Adipose tissue (tissue), 3 donors: Measurements from ENCODE around the gene CADM2. TPM values are rescaled to one million over a fixed set of nuclear protein-coding genes. Genes with fewer than 3 reads are reported as not detected.

Experiments
- H3K27ac ChIP-seq: one replicate; pipeline ENCODE4 v1.5.1; 2013; ENCODE audit warnings: low read depth, low read length
- WGBS, 3 donors: extraction: QIAGEN DNeasy Blood & Tissue Kit; methylation state at CpG; one replicate each; pipeline ENCODE4 v1.1.7; 2013; 5-methylcytosine and 5-hydroxymethylcytosine counted together
- polyA plus RNA-seq, 3 donors: library from polyadenylated mRNA; stranded (reverse); fragments of 200-250 nt; gene quantifications; one replicate each; pipeline ENCODE4 v1.2.3, GENCODE V29; 2013
- donor health status: healthy with polysubstance abuse.
- donor health status: Bipolar disorder and iron deficiency.
- donor health status: healthy.

The CADM2 gene
- polyA plus RNA-seq, 3 donors, result 0.22 to 2.5 (median 0.34) TPM

DNA sequence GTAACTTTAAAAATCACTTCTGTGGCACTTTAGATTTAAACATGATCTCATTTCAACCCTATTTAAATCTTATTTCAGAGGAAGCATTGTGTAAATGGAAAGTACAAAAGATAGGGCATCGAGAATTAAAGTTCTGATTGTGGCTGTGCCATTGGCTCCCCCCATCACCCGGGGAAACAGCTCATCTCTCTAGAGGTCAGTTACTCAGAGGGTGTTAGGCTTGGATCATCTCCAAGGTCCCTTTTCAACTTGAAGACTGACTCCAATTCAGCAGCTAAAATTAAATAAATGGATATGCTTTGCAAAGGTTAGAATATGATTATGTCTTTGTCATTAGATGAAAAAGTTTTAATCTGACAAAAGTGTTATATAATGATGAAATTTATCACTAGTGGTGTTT lies 20.1 kb downstream of the CADM2 start:
- 57 to 79% (median 71%) methylated on average over 2 of the region's 2 CpGs for WGBS, 3 donors
- no peak overlapping the region for H3K27ac ChIP-seq

- H3K27ac ChIP-seq, result no peak overlapping the region
- 9 to 42% (median 27%) methylated on average over 3 of the region's 3 CpGs for WGBS, 3 donors
These were observed 21.2 kb downstream of the CADM2 start for GRCh38 chr3:84980011-84980410.

GRCh38 chr3:84980456-84980855 lies 21.7 kb downstream of the CADM2 start:
- no peak overlapping the region for H3K27ac ChIP-seq
- 52 to 68% (median 61%) methylated on average over 2 of the region's 2 CpGs for WGBS, 3 donors

DNA sequence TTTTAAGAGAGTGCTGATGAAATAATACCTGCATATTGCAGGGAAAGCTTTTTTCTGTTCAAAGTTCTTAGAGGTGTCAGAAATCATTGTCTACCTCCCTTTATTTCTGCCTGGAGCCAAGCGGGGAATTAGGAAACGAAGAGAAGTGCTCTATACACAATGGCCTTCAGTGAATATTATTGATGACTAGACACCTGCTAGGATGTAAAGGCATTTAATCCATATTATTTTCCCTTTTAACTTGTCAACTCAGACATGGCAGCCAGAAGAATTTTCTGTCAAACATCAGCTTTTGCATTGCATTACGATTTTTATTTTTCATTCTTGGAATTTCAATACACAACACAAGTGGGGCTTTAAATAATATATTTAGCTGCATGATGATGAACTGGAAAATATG lies 24.7 kb downstream of the CADM2 start:
- whole genome bisulfite sequencing, 3 donors, result 74 to 89% (median 88%) methylated on average over 3 of the region's 3 CpGs
- no peak overlapping the region for H3K27ac ChIP-seq

- no peak overlapping the region for H3K27ac ChIP-seq
These were observed 25.6 kb downstream of the CADM2 start for GRCh38 chr3:84984429-84984828.

- H3K27ac ChIP-seq, result no peak overlapping the region
- 70 to 86% (median 77%) methylated on average over 1 of the region's 1 CpG for WGBS, 3 donors
These were observed 27.0 kb downstream of the CADM2 start for GRCh38 chr3:84985795-84986194.

DNA sequence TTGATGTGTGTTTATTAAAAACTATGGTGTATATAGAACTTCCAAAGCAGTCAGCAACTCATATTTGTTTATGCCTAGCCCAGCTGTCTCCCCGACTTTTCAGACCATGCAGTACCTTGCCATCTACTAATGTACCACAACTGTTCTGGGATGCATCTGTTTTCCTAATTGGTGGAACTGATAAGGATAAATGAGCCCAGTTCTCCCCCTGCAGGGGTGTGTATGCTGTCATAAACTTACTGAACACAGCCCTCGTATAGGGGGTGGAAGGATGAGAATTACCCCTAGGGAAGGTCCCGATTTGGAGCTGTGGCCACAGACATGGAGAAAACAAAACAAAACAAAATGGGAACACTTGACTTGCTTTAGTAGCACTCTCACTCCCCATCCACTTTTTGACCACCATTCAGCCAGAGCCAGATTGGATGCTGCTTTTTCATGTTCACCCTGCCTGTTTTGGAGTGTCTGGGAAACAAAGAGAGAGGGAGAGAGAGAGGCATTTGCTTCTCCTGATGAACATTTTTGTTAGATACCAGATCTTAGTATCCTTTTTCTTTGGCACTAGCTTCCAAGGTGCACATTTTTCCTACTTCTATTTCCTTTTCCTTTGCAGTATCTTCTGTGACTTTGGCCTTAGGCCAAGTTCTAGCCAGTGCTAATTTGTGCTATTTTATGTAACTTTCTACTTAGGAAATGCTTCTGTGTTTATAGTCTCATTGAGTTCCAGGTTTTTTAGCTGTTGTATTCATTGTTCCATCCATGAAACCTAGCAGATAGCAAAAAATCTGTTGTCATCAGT lies 29.1 kb downstream of the CADM2 start:
- WGBS, 3 donors, result 61 to 64% (median 61%) methylated on average over 3 of the region's 3 CpGs
- H3K27ac ChIP-seq, result no peak overlapping the region

GRCh38 chr3:84989102-84989501 lies 30.3 kb downstream of the CADM2 start:
- no peak overlapping the region for H3K27ac ChIP-seq

DNA sequence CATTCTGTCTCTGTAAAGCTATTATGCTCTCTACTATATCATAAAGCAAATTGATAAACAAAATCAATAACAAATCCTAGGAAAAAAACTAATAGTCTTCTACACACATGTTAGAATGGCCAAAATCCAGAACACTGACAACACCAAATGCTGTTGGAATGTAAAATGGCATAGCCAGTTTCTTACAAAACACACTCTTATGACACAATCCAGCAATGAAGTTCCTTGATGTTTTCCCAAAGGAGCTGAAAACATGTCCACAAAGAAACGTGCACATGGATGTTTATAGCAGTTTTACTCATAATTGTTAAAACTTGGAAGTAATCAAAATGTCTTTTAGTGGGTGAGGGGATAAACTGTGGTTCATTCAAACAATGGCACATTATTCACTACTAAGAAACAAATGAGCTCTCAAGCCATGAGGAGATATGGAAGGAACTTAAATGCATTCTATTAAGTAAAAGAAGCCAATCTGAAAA lies 32.7 kb downstream of the CADM2 start:
- 18 to 39% (median 38%) methylated on average over 1 of the region's 1 CpG for WGBS, 3 donors

DNA sequence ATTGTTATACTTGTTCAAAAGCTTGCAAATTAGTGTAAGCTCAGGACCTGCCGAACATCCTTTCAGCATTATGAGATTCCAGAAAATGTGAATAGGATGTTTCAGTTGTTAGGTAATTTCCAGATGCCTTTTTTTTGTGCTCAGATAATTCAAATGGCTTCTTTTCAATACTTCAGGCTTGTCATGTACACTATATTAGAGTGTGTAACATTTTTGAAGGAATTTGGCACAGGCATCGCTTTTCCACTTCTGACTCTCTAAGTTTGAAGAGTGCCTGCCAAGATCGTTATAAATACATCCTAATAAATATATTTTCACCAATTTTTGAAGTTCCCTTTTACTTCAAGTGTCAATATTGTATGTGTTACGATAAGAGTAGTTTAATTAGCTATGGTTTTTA lies 35.2 kb downstream of the CADM2 start:
- H3K27ac ChIP-seq, result no peak overlapping the region
- 66 to 74% (median 71%) methylated on average over 4 of the region's 4 CpGs for WGBS, 3 donors

More for the DNA sequence above, 32.7 kb downstream of the CADM2 start:
- H3K27ac ChIP-seq, result no peak overlapping the region

DNA sequence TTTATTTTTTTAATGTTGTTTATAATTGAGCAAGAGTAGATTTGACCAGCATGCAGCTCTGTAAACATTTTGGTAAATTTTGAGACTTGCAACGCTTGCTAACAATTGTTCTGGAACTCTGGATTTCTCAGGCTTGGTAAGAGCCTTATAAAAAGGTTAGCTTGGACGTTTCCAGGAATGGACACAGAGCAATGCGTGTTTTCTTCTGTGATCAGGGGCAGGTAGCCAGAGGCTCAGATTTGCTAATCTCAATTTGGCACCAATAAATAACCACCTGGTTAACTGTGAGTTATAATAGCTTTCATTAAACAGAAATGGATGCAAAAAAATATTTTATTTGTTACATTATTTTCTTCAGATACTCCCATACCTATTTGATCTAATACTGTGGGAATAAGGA lies 39.8 kb downstream of the CADM2 start:
- no peak overlapping the region for H3K27ac ChIP-seq
- 58 to 76% (median 62%) methylated on average over 3 of the region's 3 CpGs for WGBS, 3 donors

DNA sequence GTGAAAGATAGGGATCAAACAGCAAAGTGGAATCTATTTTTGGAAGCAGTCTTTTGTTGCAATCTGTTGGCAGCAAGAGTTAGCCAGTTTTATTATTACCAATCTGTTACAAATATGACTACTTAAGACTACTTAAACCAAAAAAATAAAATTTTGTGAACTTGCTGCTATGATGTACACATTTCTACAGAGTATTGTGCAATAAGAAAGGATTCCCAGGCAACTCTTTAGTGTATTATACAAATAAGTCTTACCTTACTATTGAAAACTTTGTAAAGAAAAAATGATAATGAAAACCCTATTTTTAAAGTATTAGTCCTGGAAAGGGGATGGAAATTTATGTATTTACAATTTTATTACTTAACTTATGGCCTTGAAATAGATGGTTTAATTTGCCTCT lies 44.7 kb downstream of the CADM2 start:
- H3K27ac ChIP-seq, result no peak overlapping the region

- no peak overlapping the region for H3K27ac ChIP-seq
- 65 to 76% (median 72%) methylated on average over 3 of the region's 3 CpGs for WGBS, 3 donors
These were observed 45.4 kb downstream of the CADM2 start for GRCh38 chr3:85004147-85004546.

DNA sequence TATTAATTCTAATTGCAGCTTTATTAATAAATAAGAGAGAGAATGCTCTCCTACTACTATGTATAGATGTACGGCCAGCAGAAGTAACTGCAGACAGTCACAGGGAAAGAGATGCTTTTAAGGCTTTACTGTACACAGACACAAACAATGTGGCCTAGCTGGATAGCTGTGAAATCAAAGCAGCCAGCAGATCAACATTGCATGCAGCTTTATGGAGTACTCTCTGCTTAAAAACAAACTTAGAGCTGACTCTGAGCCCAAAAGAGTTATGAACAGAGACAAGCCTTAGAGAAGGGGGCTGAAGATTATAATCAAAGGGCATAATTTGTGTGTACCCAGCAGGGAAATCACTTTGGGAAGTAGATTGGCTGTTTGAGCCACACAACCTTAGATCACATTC lies 47.2 kb downstream of the CADM2 start:
- H3K27ac ChIP-seq, result no peak overlapping the region
- 64 to 89% (median 81%) methylated on average over 1 of the region's 1 CpG for WGBS, 3 donors

GRCh38 chr3:85007195-85008094 lies 48.7 kb downstream of the CADM2 start:
- no peak overlapping the region for H3K27ac ChIP-seq
- 57 to 71% (median 70%) methylated on average over 7 of the region's 7 CpGs for WGBS, 3 donors

DNA sequence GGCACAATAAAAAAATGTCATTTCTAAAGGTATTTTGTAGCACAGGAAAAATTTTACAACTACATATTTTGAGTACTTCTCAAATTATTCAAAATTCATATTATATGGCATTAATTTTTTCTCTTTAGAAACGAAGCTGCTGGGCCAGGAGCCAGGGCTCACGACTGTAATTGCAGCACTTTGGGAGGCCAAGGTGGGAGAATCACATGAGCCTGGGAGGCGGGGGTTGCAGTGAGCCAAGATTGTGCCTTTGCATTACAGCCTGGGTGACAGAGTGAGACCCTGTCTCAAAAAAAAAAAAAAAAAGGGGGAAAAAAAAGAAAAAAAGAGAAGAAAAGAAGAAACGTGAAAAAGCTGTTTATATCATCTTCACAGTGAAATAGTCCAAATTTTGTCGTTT lies 62.0 kb downstream of the CADM2 start:
- no peak overlapping the region for H3K27ac ChIP-seq
- WGBS, 3 donors, result 60 to 70% (median 69%) methylated on average over 5 of the region's 5 CpGs

GRCh38 chr3:85030052-85030451 lies 71.3 kb downstream of the CADM2 start:
- 61 to 73% (median 67%) methylated on average over 7 of the region's 7 CpGs for WGBS, 3 donors
- H3K27ac ChIP-seq, result no peak overlapping the region

DNA sequence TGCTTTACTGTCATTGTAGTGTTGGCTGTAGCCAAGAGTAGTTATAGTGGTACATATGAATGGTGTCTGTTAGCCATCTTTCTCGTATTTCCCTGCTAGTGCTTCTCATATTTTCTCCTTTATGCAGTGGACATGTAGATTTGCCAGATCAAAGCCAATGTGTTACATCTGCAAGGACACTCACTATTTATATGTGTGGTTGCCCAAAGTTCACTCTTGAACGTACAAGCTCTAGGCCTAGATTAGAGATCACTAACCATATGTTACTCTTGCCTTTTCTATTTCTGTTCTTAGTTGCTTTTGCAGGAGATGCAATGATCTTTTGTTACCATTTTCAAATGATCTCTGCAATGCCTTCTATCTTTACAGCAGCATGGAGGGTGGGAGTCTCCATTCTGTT lies 78.4 kb downstream of the CADM2 start:
- 69 to 87% (median 79%) methylated on average over 2 of the region's 2 CpGs for WGBS, 3 donors
- no peak overlapping the region for H3K27ac ChIP-seq

GRCh38 chr3:85041001-85041400 lies 82.2 kb downstream of the CADM2 start:
- no peak overlapping the region for H3K27ac ChIP-seq
- WGBS, 3 donors, result 64 to 79% (median 75%) methylated on average over 4 of the region's 4 CpGs
